Iris pigment epithelial cell (primary cell): ENCODE data around the gene GRK2.

Source experiments
- DNase-seq: peaks from one replicate; pipeline ENCODE4 v3.0.0-alpha.2; 2011; ENCODE audit warnings: low read depth

GRK2 gene

GRCh38 chr11:67271205-67271540 lies 4.9 kb downstream of the GRK2 start:
- DNase-seq: no peak

- DNase-seq: no peak
Measured at GRCh38 chr11:67271541-67272284, 5.4 kb downstream of the GRK2 start.

- DNase-seq: no peak
Measured at GRCh38 chr11:67272327-67273259, 6.3 kb downstream of the GRK2 start.

GRCh38 chr11:67273260-67273990 lies 7.2 kb downstream of the GRK2 start:
- DNase-seq: no peak

GRCh38 chr11:67274768-67275605 lies 8.7 kb downstream of the GRK2 start:
- no peak for DNase-seq

- DNase-seq: no peak
Measured at GRCh38 chr11:67275606-67276409, 9.5 kb downstream of the GRK2 start.

- peak; percentile 40 for DNase-seq
Measured at GRCh38 chr11:67276781-67277230, 10.5 kb downstream of the GRK2 start.

- peak; percentile 83 for DNase-seq
Measured at GRCh38 chr11:67277231-67277961, 11.1 kb downstream of the GRK2 start.

GRCh38 chr11:67278135-67278938 lies 12.1 kb downstream of the GRK2 start:
- no peak for DNase-seq

GRCh38 chr11:67278939-67279588 lies 12.8 kb downstream of the GRK2 start:
- no peak for DNase-seq

GRCh38 chr11:67279589-67280340 lies 13.5 kb downstream of the GRK2 start:
- no peak for DNase-seq

- no peak for DNase-seq
Measured at GRCh38 chr11:67280341-67280787, 14.1 kb downstream of the GRK2 start.

GRCh38 chr11:67280788-67281551 lies 14.7 kb downstream of the GRK2 start:
- no peak for DNase-seq

GRCh38 chr11:67281552-67282150 lies 15.4 kb downstream of the GRK2 start:
- no peak for DNase-seq

GRCh38 chr11:67282155-67282875 lies 16.0 kb downstream of the GRK2 start:
- no peak for DNase-seq

- DNase-seq: no peak
Measured at GRCh38 chr11:67282876-67283371, 16.7 kb downstream of the GRK2 start.
